K562 (cell line): ENCODE data around the gene TTLL12.

Experiments used
- POLR2A ChIP-seq: fragments of 450-650 bp; conservative IDR thresholded peaks from 2 replicates; pipeline ENCODE4 v1.6.1; 2016
- TF ChIP-seq, protein P1 (sequence below): sonication (generic); formaldehyde crosslinking; IDR thresholded peaks from 2 replicates; pipeline ENCODE4 v1.8.1; 2022; ENCODE audit warnings: missing genetic modification reagents
- TF ChIP-seq, protein P2 (sequence below): sonication (generic); formaldehyde crosslinking; IDR thresholded peaks from 2 replicates; pipeline ENCODE4 v1.8.0; 2022; ENCODE audit warnings: mild to moderate bottlenecking, missing genetic modification reagents
- TF ChIP-seq, protein P3 (sequence below): fragments of 450-650 bp; IDR thresholded peaks from 2 replicates; pipeline ENCODE4 v1.6.1; 2017; ENCODE audit warnings: antibody characterized with exemption

DNA sequence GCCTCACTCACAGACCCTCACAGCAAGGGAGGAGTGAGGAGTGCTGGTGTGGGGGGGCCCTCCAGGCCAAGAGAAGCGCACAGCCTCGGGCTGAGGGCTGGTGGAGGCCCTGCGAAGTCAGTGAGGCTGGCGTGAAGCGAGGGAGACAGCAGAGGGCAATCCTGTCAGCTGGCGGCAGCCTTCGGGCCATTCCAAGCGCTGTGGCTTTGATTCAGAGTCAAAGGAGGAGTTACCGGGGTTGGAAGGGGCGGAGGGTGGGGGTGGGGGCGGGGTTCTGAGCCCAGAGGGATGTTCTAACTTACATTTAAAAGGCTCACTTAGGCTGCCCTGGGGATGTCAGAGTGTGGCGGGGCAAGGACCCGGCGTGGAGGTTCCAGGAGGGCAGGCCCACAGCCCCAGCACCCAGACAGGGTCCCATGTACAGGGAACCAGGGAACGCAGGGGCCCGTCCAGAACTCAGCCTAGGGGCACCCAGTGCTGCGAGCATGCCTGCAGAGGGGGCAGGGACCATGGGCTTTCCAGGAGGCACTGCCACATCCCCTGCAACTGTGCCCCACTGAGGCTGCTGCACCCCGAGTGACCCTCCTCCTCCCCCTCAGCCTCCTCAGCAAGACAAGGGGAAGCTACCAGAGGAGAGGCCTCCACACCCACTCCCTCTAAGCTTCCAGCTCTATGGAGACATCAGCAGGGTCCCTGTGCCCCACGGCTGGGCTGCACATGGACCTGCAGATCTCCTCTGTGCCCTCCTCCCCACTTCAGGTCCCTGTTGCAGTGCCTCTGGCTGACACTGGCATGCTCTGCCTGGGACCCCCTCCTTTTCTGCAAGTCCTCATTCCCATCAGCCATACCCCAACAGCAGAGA lies 39.7 kb upstream of the TTLL12 start:
- no peak for TF ChIP-seq POLR2A
- TF ChIP-seq, protein P1, sequence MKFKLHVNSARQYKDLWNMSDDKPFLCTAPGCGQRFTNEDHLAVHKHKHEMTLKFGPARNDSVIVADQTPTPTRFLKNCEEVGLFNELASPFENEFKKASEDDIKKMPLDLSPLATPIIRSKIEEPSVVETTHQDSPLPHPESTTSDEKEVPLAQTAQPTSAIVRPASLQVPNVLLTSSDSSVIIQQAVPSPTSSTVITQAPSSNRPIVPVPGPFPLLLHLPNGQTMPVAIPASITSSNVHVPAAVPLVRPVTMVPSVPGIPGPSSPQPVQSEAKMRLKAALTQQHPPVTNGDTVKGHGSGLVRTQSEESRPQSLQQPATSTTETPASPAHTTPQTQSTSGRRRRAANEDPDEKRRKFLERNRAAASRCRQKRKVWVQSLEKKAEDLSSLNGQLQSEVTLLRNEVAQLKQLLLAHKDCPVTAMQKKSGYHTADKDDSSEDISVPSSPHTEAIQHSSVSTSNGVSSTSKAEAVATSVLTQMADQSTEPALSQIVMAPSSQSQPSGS (CRISPR knock-in tag) = no peak
- TF ChIP-seq, protein P2, sequence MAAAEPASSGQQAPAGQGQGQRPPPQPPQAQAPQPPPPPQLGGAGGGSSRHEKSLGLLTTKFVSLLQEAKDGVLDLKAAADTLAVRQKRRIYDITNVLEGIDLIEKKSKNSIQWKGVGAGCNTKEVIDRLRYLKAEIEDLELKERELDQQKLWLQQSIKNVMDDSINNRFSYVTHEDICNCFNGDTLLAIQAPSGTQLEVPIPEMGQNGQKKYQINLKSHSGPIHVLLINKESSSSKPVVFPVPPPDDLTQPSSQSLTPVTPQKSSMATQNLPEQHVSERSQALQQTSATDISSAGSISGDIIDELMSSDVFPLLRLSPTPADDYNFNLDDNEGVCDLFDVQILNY (CRISPR knock-in tag) = no peak
- TF ChIP-seq, protein P3, sequence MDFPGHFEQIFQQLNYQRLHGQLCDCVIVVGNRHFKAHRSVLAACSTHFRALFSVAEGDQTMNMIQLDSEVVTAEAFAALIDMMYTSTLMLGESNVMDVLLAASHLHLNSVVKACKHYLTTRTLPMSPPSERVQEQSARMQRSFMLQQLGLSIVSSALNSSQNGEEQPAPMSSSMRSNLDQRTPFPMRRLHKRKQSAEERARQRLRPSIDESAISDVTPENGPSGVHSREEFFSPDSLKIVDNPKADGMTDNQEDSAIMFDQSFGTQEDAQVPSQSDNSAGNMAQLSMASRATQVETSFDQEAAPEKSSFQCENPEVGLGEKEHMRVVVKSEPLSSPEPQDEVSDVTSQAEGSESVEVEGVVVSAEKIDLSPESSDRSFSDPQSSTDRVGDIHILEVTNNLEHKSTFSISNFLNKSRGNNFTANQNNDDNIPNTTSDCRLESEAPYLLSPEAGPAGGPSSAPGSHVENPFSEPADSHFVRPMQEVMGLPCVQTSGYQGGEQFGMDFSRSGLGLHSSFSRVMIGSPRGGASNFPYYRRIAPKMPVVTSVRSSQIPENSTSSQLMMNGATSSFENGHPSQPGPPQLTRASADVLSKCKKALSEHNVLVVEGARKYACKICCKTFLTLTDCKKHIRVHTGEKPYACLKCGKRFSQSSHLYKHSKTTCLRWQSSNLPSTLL = no peak
